Measurements from ENCODE around the gene ERMARD.

Gene ERMARD

DNA sequence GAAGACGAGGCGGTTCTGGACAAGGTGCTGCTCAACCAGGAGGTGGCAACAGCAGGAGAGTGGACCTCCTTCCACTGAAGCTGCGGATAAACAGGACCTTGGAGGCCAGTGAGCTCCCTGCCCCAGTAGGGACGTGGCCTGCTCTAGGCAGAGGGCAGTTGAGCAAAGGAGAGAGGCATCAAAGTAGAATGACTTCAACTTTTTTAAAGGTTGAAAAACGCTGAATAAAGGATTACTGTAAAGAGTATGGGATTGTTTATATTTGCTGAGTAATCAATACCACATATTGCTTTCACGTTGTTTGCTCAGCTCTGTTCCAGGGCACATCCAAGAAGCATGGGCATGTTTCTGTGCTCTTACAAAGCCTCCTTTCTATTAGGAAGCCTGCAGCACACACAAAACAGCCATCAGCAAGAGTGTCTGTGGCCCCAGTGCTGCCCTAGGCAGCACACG lies 48.1 kb downstream of the ERMARD start:
- Mint-ChIP-seq H3K4me1 (ENCODE audit: low read depth) (peaks cover 27% of the 10 kb centered on the region), H3K4me3 (no peak overlapping the region), H3K9me3 (no peaks in the 10 kb centered on the region), H3K27me3 (peaks cover 55% of the 10 kb centered on the region), H3K36me3 (ENCODE audit: low read depth) (no peaks in the 10 kb centered on the region), H3K27ac (no peak overlapping the region)

DNA sequence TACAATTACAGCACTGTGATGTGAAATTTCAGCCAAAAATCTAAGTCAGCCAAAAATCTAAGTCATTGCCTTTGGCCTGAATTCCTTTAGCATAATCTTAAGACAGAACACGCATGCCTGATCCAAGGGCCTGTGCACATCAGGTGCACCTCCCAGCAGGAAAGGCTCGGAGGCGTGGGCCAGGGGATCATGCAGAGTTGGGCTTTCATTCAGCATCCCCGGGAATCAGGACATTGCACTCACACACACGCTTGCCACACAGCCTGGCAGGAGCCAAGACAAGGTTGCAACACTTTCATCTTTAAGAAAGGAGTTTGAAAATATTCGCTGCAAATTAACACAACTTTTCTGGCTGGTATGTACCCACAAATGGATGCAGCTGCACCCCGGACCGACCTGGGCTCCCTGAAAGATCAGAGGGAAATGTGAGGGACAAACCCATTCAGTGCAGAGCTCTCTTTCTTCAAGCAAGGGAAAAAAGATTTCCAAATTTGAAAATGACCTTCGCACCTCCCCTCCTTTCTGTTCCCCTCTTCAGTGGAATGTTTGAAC lies 48.8 kb downstream of the ERMARD start:
- Mint-ChIP-seq H3K36me3 (ENCODE audit: low read depth) (no peaks in the 10 kb centered on the region), H3K27ac (no peak overlapping the region), H3K9me3 (no peaks in the 10 kb centered on the region), H3K4me1 (ENCODE audit: low read depth) (peaks cover 34% of the 10 kb centered on the region), H3K27me3 (peaks cover 55% of the 10 kb centered on the region), H3K4me3 (no peak overlapping the region)

- H3K27me3 Mint-ChIP-seq, result peaks cover 60% of the 10 kb centered on the region
- H3K36me3 Mint-ChIP-seq (ENCODE audit: low read depth), result no peaks in the 10 kb centered on the region
- H3K9me3 Mint-ChIP-seq, result no peaks in the 10 kb centered on the region
- peaks cover 40% of the 10 kb centered on the region for H3K4me1 Mint-ChIP-seq (ENCODE audit: low read depth)
- no peak overlapping the region for H3K4me3 Mint-ChIP-seq
- H3K27ac Mint-ChIP-seq, result no peak overlapping the region
Observed at GRCh38 chr6:169800668-169801395, 49.4 kb downstream of the ERMARD start.

DNA sequence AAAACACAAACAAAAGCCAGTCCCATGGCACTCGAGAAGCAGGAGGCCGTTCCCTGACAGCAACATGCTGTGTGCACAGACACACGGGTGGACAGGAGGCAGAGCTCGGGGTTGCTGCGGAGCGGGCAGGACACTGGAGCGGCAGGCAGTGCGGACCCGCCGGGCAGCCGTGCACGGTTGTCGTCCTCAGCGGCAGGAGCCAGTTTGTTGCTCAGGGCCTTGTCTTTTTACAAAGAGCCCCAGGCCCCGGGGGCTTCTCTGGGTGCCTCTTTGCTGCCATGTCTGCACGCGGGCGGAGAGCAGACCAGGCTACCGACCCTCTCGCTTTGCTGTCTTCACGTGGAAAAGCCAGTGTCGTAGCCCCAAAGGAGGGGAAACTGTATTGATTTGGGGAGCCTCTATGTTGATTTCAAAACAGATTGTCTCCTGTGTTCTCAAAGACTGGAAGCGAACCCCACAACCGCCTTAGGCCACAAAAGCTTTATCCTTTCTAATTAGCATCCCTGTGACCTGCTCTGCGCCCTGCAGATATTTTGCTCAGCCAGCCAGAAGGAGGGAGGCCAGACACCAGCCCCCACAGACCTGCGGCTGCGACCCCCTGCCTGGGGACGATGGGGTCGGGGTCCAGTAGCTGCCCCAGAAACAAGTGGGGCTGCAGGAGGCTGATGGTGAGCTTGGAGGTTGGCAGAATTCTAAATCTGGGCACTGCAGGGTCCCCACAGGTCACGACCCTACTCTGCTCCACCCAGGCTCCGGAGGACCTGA lies 50.2 kb downstream of the ERMARD start:
- H3K36me3 Mint-ChIP-seq (ENCODE audit: low read depth), result no peaks in the 10 kb centered on the region
- peaks cover 48% of the 10 kb centered on the region for H3K4me1 Mint-ChIP-seq (ENCODE audit: low read depth)
- peaks cover 61% of the 10 kb centered on the region for H3K27me3 Mint-ChIP-seq
- no peaks in the 10 kb centered on the region for H3K9me3 Mint-ChIP-seq
- H3K4me3 Mint-ChIP-seq, result no peak overlapping the region
- H3K27ac Mint-ChIP-seq, result no peak overlapping the region

GRCh38 chr6:169802790-169803189 lies 51.4 kb downstream of the ERMARD start:
- Mint-ChIP-seq H3K9me3 (no peaks in the 10 kb centered on the region), H3K36me3 (ENCODE audit: low read depth) (no peaks in the 10 kb centered on the region), H3K4me3 (no peak overlapping the region), H3K4me1 (ENCODE audit: low read depth) (peaks cover 57% of the 10 kb centered on the region), H3K27ac (no peak overlapping the region), H3K27me3 (peaks cover 63% of the 10 kb centered on the region)

GRCh38 chr6:169803271-169803811 lies 51.9 kb downstream of the ERMARD start:
- no peaks in the 10 kb centered on the region for H3K36me3 Mint-ChIP-seq (ENCODE audit: low read depth)
- H3K27me3 Mint-ChIP-seq, result peaks cover 58% of the 10 kb centered on the region
- no peak overlapping the region for H3K27ac Mint-ChIP-seq
- H3K9me3 Mint-ChIP-seq, result no peaks in the 10 kb centered on the region
- no peak overlapping the region for H3K4me3 Mint-ChIP-seq
- peaks cover 58% of the 10 kb centered on the region for H3K4me1 Mint-ChIP-seq (ENCODE audit: low read depth)

DNA sequence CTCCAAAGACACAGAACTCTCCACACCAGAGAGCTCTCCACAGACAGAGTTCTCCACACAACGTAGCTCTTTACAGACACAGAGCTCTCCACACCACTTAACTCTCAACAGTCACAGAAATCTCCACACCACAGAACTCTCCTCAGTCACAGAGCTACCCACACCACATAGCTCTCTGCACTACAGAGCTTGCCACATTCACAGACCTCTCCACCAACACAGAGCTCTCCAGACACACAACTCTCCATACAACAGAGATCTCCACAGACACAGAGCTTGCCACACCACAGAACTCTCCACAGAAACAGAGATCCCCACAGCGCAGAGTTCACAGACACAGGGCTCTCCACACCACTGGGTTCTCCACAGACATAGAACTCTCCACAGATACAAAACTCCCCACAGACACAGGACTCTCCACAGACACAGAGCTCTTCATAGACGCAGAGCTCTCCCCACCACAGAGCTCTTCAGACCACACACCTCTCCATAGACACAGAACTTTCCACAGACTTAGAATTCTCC lies 52.5 kb downstream of the ERMARD start:
- Mint-ChIP-seq H3K36me3 (ENCODE audit: low read depth) (no peaks in the 10 kb centered on the region), H3K27me3 (peaks cover 52% of the 10 kb centered on the region), H3K9me3 (no peaks in the 10 kb centered on the region), H3K27ac (no peak overlapping the region), H3K4me3 (no peak overlapping the region), H3K4me1 (ENCODE audit: low read depth) (peaks cover 58% of the 10 kb centered on the region)

GRCh38 chr6:169804427-169804826 lies 53.0 kb downstream of the ERMARD start:
- no peak overlapping the region for H3K4me3 Mint-ChIP-seq
- no peaks in the 10 kb centered on the region for H3K9me3 Mint-ChIP-seq
- H3K36me3 Mint-ChIP-seq (ENCODE audit: low read depth), result no peaks in the 10 kb centered on the region
- no peak overlapping the region for H3K27ac Mint-ChIP-seq
- H3K4me1 Mint-ChIP-seq (ENCODE audit: low read depth), result peaks cover 58% of the 10 kb centered on the region
- H3K27me3 Mint-ChIP-seq, result peaks cover 48% of the 10 kb centered on the region

GRCh38 chr6:169805242-169805838 lies 53.9 kb downstream of the ERMARD start:
- no peak overlapping the region for H3K4me3 Mint-ChIP-seq
- peaks cover 51% of the 10 kb centered on the region for H3K27me3 Mint-ChIP-seq

GRCh38 chr6:169806701-169807100 lies 55.3 kb downstream of the ERMARD start:
- no peak overlapping the region for H3K4me3 Mint-ChIP-seq
- peaks cover 46% of the 10 kb centered on the region for H3K27me3 Mint-ChIP-seq
- no peaks in the 10 kb centered on the region for H3K9me3 Mint-ChIP-seq
- peaks cover 50% of the 10 kb centered on the region for H3K4me1 Mint-ChIP-seq (ENCODE audit: low read depth)
- H3K27ac Mint-ChIP-seq, result no peak overlapping the region
- H3K36me3 Mint-ChIP-seq (ENCODE audit: low read depth), result no peaks in the 10 kb centered on the region

More at GRCh38 chr6:169805242-169805838, 53.9 kb downstream of the ERMARD start:
- H3K4me1 Mint-ChIP-seq (ENCODE audit: low read depth), result peaks cover 57% of the 10 kb centered on the region
- H3K36me3 Mint-ChIP-seq (ENCODE audit: low read depth), result no peaks in the 10 kb centered on the region
- H3K27ac Mint-ChIP-seq, result no peak overlapping the region
- no peaks in the 10 kb centered on the region for H3K9me3 Mint-ChIP-seq

GRCh38 chr6:169807229-169807628 lies 55.8 kb downstream of the ERMARD start:
- H3K27me3 Mint-ChIP-seq, result peaks cover 48% of the 10 kb centered on the region
- peaks cover 50% of the 10 kb centered on the region for H3K4me1 Mint-ChIP-seq (ENCODE audit: low read depth)
- H3K9me3 Mint-ChIP-seq, result no peaks in the 10 kb centered on the region
- no peak overlapping the region for H3K27ac Mint-ChIP-seq
- H3K4me3 Mint-ChIP-seq, result no peak overlapping the region
- H3K36me3 Mint-ChIP-seq (ENCODE audit: low read depth), result no peaks in the 10 kb centered on the region

- no peaks in the 10 kb centered on the region for H3K36me3 Mint-ChIP-seq (ENCODE audit: low read depth)
- no peak overlapping the region for H3K27ac Mint-ChIP-seq
- H3K27me3 Mint-ChIP-seq, result peaks cover 52% of the 10 kb centered on the region
- H3K4me3 Mint-ChIP-seq, result no peak overlapping the region
- peaks cover 47% of the 10 kb centered on the region for H3K4me1 Mint-ChIP-seq (ENCODE audit: low read depth)
- H3K9me3 Mint-ChIP-seq, result no peaks in the 10 kb centered on the region
Observed at GRCh38 chr6:169807699-169808607, 56.5 kb downstream of the ERMARD start.

GRCh38 chr6:169808608-169808967 lies 57.2 kb downstream of the ERMARD start:
- Mint-ChIP-seq H3K36me3 (ENCODE audit: low read depth) (no peaks in the 10 kb centered on the region), H3K4me3 (no peak overlapping the region), H3K27ac (no peak overlapping the region), H3K4me1 (ENCODE audit: low read depth) (peaks cover 41% of the 10 kb centered on the region), H3K27me3 (peaks cover 53% of the 10 kb centered on the region), H3K9me3 (no peaks in the 10 kb centered on the region)

- no peaks in the 10 kb centered on the region for H3K36me3 Mint-ChIP-seq (ENCODE audit: low read depth)
Observed at GRCh38 chr6:169809386-169809785, 58.0 kb downstream of the ERMARD start.

More at GRCh38 chr6:169809386-169809785, 58.0 kb downstream of the ERMARD start:
- Mint-ChIP-seq H3K4me1 (ENCODE audit: low read depth) (peaks cover 33% of the 10 kb centered on the region), H3K4me3 (no peak overlapping the region), H3K27me3 (peaks cover 45% of the 10 kb centered on the region), H3K27ac (no peak overlapping the region), H3K9me3 (no peaks in the 10 kb centered on the region)

All from stimulated activated naive CD8-positive, alpha-beta T cell treated with anti-CD3 and anti-CD28 coated beads, Interleukin-15, Interleukin-2, amounts not matched to agents 100 ng/mL and 50 ng/mL, for 24 hours (primary cell).